ENCODE results near the gene FAM83E.
"Not testable (repeated sequence)": the region's sequence is repeated elsewhere in the genome, so short reads cannot be mapped to it uniquely, and the experiment has no call there.

Gene FAM83E

DNA sequence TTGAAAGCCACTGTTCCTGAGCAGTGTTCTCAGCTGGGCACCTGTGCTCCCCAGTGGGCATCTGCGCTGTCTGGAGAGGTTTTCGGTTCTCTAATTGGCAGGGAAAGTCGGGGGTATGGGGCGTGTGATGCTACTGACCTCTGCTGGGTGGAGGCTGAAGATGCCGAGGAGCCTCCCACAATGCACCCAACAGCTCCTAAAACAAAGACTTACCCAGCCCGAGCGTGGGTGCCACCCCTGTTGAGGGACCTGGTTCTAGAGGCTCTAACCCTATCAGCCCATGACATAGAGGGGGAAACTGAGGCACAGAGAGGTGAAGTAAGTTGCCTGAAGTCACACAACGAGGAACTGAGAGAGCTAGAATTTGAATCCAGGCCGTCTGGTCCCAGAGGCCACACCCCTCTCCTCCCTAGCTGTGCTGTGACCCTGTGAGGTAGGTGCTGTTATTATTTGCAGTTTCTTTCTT lies 6.0 kb downstream of the FAM83E start:
- no peak for FAIRE-seq

DNA sequence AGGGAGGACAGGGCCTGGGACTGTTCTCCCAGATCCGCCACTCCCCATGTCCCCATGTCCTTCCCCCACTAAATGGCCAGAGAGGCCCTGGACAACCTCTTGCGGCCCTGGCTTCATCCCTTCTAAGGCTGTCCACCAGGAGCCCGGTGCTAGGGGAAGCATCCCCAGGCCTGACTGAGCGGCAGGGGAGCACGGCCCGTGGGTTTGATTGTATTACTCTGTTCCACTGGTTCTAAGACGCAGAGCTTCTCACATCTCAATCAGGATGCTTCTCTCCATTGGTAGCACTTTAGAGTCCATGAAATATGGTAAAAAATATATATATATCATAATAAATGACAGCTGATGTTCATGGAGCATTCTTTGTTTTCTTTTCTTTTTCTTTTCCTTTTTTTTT lies 7.5 kb downstream of the FAM83E start:
- FAIRE-seq = no peak

DNA sequence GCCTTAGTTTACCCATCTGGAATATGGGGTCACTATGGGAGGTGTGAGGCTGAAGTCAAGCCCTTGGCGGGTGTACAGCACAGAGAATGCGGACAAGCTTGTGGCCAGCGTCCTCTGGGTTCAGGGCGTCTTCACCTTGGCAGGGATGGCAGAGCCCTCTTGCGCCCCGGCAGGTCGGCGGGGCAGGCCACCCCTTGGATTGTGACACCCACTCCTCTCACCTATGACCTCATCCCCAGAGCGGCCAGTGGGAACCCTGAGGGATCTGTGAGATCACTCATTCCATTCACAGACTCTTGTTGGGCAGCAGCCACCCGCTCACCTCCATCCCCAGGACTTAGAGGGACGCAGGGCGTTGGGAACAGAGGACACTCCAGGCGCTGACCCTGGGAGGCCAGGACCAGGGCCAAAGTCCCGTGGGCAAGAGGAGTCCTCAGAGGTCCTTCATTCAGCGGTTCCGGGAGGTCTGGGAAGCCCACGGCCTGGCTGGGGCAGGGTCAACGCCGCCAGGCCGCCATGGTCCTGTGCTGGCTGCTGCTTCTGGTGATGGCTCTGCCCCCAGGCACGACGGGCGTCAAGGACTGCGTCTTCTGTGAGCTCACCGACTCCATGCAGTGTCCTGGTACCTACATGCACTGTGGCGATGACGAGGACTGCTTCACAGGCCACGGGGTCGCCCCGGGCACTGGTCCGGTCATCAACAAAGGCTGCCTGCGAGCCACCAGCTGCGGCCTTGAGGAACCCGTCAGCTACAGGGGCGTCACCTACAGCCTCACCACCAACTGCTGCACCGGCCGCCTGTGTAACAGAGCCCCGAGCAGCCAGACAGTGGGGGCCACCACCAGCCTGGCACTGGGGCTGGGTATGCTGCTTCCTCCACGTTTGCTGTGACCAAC lies 8.2 kb downstream of the FAM83E start, which contains the start of gene SPACA4:
TSS of gene SPACA4 (plus strand) at position 280 of the 896 bp plus-strand sequence. CDS start at position 517, 237 bp downstream.
- no peak for FAIRE-seq

DNA sequence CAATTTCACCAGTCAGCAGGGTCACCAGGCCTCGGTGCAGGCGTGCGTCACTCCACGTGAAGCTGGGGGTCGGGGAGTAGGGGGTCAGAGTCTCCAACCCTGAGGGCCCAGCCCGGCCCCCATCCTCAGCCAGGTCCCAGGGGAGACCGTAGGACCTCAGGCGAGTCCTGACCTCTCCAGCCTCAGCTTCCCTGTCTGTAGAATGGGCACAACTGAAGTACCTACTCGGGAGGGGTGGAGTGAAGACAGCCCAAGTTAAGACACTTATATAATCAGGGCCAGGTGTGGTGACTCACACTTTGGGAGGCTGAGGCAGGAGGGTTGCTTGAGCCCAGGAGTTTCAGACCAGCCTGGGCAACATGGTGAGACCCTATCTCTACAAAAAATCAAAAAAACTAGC lies 11.0 kb downstream of the FAM83E start:
- FAIRE-seq = no peak

DNA sequence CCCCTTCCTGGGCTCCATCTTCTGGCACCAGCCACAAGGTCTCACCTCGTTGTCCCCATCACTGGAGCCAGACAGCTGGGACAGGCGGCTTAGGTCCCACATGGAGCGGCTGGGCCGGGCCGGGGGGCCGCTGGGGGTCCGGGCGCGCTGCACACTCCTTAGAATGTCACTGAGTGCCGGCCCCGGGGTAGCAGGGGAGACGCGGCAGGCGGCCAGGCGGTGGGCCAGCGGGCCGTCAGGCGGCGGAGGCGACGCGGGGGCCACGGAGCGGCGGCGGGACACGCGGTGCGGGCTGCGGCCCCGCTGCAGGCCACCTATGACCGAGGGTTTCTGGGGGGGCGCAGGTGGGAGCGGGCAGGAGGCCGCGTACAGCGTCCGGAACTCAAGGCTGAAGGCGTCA lies 11.4 kb downstream of the FAM83E start:
- FAIRE-seq = no peak

DNA sequence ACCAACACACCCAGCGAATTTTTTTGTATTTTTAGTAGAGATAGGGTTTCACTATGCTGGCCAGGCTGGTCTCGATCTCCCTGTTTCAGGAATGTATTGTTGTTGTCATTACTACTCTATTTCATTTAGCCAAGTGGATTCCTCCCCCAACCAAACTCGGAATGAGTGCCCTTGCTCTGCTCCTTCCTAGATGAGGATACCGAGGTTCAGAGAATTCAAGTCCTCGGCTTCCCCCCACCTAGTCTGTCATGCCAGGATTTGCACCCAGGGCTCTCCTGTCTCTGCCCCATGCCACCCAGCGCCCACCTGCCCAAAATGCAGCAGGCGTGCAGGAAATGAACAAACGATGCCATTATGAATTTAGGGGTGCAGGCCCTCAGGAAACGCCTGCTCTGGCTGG lies 11.9 kb downstream of the FAM83E start:
- no peak for FAIRE-seq

DNA sequence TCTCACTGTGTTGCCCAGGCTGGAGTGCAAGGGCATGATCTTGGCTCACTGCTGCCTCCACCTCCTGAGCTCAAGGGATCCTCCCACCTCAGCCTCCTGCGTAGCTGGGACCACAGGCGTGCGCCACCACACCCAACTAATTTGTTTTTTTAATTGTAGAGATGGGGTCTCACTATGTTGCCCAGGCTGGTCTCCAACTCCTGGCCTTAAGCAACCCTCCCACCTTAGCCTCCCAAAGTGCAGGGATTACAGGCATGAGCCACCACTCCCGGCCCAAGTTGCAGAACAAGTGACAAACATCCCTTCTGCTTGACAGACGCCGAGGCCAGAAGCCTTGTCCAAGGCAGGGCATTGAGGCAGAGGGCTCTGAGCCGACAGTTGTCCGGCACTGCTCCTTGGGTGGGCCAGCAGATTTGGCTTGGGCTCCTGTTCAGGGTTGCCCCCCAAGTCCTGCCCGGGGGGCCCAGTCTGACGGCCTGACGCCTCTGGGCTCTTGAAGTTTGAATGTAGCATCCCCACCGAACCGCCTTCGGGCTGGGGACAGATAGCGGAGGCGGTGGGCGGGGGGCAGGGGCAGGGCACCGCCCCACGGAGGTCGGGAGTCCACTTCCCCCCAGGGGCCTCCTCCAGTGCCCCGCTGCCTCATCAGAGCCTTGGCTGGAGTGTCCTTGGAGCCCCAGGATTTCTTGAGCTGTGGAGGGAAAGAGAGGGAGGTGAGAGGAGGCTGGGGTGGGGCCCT lies 14.0 kb downstream of the FAM83E start:
- FAIRE-seq = no peak

DNA sequence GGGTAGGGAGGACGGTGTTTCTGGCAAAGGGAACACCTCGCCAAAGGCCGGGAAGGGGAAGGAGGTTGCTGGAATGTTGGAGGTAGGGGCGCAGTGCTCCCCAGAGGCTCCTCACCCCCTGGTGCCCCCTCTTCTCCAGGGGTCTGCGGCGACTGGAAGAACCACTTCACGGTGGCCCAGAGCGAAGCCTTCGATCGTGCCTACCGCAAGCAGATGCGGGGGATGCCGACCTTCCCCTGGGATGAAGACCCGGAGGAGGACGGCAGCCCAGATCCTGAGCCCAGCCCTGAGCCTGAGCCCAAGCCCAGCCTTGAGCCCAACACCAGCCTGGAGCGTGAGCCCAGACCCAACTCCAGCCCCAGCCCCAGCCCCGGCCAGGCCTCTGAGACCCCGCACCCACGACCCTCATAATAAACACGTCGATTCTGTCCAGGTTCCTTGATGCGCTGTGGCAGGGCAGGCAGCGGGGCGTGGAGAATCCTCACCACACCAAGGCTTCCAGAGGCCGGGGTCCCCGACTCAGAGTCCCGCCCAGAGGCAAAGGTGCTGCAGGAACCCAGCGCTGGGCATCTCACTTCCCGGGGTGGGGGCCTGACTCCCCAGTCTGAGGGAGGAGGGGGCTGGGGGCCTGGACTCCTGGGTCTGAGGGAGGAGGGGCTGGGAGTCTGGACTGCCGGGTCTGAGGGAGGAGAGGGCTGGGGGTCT lies 15.7 kb downstream of the FAM83E start:
- no peak for FAIRE-seq

DNA sequence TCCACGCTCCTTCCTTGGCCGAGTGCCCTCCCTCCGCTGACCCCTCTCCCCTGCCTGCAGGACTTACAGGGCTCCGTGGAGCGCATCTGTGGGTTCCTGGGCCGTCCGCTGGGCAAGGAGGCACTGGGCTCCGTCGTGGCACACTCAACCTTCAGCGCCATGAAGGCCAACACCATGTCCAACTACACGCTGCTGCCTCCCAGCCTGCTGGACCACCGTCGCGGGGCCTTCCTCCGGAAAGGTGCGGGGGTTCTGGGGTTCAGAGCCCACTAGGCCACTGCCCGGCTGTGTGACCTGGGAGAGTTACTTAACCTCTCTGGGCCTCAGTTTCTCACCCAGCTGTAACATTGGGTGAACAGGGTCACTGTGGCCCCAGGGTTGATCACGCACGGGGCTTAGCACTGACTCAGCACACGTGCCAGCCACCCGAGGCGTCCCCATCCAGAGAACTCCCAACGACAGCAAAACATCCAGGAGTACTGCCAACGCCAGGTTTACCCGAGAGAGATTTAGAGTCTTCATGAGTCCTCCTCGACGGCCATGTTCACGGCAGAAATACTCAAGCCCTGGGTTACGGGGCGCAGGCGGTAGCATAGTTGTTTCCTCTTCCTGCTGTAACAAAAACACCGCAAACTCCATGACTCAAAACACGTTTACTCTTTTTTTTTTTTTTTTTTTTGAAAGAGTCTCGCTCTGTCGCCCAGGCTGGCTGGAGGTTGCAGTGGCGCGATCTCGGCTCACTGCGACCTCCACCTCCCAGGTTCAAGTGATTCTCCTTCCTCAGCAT lies 18.0 kb downstream of the FAM83E start:
- no peak for FAIRE-seq

DNA sequence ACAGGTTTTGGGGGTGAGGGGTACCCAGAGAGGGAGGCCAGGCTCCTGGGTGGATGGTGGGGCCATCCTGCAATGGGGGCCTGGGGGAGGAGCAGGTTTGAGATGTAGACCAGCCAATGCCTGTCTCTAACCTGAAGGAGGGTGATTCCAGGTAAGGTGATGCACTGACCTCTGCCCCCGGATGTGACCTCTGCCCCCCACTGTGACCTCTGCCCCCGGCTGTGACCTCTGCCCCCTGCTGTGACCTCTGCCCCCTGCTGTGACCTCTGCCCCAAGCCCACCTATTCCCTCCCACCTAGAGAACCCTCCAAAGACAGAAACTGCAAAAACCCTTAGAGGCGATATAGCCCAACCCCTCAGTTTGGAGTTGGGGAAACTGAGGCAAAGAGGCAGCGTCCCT lies 18.6 kb downstream of the FAM83E start:
- FAIRE-seq = no peak

DNA sequence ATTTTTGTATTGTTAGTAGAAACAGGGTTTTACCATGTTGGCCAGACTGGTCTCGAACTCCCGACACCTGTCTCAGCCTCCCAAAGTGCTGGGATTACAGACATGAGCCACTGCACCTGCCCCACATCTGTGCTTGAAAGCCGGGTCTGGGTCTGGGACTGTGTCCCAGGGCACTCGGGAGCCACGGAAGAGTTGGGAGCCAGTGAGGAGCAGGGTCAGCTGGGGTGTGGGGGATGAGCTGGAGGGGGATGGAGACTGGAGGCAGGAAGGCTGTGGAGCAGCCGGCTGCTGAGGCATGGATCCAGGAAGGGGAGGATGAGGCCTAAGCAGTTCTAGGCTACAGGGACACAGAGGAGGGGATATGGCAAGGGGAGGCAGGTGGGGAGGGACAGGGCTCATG lies 19.0 kb downstream of the FAM83E start:
- FAIRE-seq = no peak

DNA sequence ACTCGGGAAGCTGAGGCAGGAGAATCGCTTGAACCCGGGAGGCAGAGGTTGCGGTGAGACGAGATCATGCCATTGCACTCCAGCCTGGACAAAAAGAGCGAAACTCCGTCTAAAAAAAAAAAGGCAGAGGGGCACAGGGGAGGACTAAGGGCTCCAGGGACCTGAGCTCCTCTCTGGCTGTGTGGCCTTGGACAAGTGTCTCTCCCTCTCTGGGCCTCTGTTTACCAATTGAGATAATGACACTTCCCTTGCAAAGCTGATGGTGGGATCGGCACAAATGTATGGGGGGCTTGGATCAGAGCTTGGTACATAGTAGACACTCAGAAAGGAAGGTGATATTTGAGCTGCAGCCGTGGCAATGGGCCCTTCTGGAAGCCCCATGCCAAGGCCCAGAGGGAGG lies 19.7 kb downstream of the FAM83E start:
- FAIRE-seq = no peak

DNA sequence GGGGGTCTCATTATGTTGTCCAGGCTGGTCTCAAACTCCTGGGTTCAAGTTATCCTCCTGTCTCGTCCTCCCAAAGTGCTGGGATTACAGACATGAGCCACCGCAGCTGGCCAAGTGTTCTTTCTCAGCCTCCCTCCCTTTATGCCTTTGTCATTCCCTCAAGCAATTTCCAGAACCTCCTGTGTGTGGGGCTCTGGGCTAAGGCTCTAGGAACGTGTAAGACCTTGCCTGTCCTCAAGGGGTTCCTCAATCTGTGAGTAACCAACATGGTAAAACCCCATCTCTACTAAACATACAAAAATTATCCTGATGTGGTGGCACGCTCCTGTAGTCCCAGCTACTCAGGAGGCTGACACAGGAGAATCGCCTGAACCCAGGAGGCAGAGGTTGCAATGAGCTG lies 23.9 kb downstream of the FAM83E start:
- FAIRE-seq = no peak

DNA sequence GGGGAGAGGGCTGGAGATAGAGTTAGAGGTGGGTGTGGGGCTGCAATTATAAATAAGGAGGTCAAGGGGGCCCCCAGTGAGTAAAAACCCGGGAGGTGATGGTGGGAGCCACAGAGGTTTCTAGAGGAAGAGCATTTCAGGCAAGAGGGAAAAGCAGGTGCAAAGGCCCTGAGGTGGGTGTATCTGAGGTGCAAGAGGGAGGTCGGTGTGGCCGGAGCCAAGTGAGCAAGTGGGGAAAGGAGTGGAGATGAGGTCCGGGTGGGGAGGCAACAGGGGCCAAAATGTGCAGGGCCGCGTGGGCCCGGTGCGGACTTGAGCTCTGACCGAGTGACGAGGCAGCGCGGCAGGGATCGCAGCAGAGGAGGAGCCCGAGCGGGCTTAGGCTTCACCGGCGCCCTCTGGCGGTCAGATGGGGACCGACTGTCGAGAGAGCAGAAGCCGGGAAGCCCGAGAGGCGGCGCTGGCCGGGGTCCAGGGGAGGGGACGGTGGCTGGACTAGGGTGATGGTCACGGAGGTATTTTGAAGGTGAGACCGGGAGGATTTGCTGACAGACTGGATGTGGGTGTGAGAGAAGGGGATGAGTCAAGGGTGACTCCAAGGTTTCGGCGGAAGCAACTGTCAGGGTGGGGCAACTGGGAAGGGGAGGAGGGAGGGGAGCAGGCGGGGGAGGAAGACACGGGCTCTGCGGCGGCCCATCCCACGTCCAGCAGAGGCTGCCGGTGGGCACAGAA lies 26.0 kb downstream of the FAM83E start:
- no peak for FAIRE-seq

DNA sequence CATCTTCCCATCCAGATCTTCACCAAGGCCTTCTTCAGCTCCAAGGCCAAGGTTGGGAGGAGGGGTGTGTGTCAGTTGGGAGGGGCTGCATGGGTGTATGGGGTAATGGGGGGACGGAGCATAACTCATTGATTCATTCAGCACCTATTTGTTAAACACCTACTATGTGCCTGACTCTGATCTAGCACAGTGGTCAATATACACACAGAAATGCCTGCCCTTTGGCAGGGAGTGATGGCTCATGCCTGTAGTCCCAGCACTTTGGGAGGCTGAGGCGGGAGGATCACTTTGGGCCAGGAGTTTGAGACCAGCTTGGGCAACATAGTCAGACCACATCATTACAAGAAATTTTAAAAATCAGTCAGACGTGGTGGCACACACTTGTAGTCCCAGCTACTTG lies 27.5 kb downstream of the FAM83E start:
- FAIRE-seq = no peak

DNA sequence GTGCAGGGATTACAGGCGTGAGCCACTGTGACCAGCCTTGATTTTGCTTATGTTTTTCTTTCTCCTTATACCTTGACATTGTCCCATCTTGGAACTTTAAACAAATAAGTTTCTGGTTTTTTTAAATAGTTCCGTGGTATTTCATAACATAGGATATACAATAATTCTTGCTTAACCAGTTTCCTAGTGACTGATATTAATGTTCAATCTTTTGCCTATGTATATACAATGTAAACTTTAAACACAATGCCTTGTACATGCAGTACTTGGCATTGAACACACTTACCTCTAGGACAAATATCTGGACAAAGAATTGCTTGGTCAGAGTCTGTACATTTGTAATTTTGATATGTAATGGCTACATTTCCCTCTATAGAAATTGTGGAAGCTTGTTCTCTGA lies 32.7 kb downstream of the FAM83E start:
- FAIRE-seq = no peak

DNA sequence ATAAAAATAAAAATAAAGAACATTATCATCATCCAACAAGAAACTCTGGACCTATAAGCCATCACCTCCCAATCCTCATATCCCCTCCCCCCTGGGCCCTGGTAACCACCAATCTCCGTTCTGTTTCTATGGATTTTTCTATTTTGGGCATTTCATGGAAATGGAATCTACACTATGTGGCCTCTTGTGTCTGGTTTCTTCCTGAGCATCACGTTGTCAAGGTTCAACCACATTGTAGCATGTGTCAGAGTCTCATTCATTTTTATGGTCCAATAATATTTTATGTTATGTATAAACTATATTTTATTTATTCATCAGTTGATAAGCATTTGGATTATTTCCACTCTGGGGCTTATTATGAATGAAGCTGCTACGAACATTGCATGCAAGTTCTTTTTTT lies 36.0 kb downstream of the FAM83E start:
- no peak for FAIRE-seq

DNA sequence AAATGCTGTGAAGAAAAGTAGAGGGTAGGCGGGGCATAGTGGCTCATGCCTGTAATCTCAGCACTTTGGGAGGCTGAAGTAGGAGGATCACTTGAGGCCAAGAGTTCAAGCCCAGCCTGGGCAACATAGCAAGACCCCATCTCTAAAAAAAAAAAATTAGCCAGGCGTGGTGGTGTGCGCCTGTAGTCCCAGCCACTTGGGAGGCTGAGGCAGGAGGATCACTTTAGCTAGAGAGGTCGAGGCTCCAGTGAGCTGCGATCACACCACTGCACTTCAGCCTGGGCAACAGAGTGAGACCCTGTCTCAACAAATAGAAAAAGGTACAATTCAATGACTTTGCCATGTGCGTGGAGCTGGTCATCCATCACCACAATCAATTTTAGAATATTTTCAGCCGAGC lies 37.0 kb downstream of the FAM83E start:
- not testable (repeated sequence) for FAIRE-seq

DNA sequence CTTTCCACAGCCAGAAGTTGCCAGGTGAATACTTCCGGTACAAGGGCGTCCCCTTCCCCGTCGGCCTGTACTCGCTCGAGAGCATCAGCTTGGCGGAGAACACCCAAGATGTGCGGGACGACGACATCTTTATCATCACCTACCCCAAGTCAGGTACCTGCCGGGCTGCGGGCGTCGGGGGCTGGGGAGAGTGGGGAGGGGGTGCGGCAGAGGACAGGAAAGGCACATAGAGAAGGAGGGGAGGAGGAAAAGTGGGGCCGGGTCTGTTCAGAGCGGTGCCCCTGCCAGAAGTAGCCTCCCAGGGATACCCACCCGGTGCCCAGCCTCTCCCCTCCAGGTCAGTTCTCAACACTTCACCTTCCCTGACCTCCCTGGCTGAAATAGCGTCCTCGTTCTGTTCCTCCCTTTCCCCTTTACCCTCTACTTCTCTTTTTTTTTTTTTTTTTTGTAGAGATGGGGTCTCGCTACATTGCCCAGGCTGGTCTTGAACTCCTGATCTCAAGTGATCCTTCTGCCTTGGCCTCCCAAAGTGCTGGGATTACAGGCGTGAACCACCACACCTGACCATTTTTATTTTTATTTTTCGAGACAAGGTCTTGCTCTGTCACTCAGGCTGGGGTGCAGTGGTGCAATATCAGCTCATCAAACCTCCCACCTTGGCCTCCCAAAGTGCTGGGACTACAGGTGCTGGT lies 38.8 kb downstream of the FAM83E start:
- FAIRE-seq = no peak

DNA sequence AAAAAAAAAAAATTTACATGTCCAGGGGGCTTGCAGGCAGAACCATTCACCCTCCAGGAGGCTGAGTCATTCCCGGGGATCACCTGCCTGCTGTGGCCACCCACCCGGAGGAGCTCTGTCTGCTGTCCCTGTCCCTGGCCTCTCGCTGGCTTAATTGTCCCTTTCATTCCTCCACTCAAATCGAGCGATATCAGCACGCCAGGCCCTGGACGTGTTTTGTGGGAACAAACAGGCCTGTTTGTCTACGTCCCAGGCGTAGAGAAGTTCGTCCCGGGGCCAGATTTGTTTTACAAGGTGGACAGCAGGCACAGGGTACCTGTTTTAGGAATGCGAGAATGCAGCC lies 41.7 kb downstream of the FAM83E start:
- FAIRE-seq = no peak
